DLD1 (cell line): ENCODE measurements around the gene CABP4.

ENCODE experiments used
- in situ Hi-C: cut with HindIII; loops from 2 replicates; pipeline ENCODE4 v1.10.0; 2017; ENCODE audit warnings: low sequenced_read_pairs

Gene CABP4

DNA sequence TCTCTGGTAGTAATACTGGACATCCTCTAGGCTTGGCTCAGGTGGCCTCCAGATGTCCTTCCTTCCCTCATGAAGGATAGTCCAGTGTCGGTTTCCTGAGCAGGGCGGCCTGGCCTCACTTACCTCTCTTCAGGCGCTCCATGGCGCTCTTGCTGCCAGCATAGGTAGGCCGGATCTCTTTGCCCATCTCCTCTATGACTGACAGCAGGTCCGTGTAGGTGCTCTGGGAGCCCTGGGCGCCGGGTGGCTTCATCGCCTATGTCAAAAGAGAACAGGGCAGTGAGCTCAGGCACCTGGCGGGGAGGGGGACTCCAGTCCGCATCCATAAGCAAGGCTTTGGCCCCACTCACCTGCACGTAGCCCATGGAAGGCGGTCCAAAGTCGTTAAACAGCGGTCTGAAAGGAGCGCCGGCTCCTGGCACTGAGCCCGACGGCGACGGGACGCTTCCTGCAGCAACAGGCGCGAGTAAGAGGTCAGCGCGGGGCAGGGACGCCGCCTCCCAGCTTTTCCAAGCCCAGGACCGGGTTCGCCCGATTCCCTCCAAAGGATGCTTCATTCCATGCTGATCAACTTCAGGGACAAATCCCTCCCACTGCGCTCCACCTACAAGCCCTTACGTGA lies 52.2 kb downstream of the CABP4 start:
- in situ Hi-C loops, result no loop called here

DNA sequence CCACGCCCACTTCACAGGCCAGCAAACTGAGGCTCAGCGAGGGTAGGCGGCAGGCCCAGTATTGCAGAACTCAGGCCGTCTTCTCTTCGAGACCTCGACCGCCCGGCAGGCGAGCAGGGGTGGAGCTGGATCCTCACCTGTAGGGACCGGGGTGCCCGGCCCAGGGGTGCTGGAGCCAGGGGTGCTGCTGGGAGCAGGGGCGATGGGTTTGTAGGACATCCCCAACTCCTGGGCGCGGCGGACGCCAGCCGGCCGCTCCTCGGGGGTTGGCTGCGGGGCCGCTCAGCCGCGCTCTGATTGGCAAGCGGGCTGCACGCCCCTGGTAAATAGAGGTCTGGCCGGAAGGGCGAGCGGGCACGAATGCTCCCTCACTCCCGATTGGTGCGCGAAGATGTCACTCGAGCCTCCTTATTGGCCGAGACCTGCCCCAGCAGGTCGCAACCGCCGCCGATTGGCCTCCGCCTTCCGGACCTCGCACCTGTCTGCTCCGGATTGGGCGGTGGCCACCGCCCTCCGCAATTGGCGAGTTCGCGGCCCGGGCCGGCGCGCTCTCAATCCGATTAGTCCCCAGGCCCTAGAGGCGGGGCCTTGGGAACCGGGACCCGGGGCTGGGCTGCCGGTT lies 52.8 kb downstream of the CABP4 start, which contains the start of gene CDK2AP2:
Gene CDK2AP2 (minus strand): TSS at position 299 of the 622 bp plus-strand sequence. CDS start 80 bp downstream, at position 219.
- in situ Hi-C loops, result no loop called here

DNA sequence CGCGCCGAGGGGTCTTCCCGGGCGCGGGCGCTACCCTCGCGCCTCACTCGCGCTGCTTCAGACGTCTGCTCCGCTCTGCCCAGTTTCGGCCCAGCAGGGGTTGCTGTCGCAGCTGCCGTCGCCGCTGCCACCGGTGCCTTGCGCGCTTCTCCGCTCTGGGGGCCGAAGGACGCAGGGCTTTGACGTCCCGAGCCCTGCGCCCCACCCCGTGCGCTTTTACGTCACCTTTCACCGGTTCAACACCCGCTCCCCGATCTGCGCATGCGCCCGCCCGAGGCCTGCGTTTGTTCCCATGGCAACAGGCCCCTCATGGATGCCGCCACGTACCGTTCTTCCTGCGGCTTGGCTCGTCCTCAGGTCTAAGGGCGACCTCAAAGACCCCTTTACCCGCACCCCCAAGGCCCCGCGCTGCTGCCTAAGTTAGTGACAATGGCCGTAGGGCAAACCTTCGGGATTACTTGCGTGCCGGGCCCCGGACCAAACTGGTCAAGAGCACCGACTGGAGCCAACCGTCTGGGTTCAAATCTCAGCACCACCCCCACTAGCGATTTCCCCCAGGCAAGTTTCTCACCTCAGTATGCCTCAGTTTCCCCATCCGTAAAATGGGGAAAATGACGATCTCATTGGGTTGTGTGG lies 53.5 kb downstream of the CABP4 start:
- in situ Hi-C loops, result no loop called here

GRCh38 chr11:67510023-67510345 lies 54.8 kb downstream of the CABP4 start:
- in situ Hi-C loops, result no loop called here
